Activated CD8-positive, alpha-beta memory T cell treated with anti-CD3 and anti-CD28 coated beads for 1 hour (primary cell): Measurements from ENCODE around the gene FOXS1.
"Not testable (repeated sequence)": the region's sequence is repeated elsewhere in the genome, so short reads cannot be mapped to it uniquely, and the experiment has no call there.

Source experiments
- DNase-seq, 2 donors: peaks; one replicate each; pipeline ENCODE4 v3.0.0-alpha.2; 2020; ENCODE audit warnings: low read depth in 1 of 2; ENCODE audit errors: extremely low read depth in 1 of 2

Gene FOXS1

DNA sequence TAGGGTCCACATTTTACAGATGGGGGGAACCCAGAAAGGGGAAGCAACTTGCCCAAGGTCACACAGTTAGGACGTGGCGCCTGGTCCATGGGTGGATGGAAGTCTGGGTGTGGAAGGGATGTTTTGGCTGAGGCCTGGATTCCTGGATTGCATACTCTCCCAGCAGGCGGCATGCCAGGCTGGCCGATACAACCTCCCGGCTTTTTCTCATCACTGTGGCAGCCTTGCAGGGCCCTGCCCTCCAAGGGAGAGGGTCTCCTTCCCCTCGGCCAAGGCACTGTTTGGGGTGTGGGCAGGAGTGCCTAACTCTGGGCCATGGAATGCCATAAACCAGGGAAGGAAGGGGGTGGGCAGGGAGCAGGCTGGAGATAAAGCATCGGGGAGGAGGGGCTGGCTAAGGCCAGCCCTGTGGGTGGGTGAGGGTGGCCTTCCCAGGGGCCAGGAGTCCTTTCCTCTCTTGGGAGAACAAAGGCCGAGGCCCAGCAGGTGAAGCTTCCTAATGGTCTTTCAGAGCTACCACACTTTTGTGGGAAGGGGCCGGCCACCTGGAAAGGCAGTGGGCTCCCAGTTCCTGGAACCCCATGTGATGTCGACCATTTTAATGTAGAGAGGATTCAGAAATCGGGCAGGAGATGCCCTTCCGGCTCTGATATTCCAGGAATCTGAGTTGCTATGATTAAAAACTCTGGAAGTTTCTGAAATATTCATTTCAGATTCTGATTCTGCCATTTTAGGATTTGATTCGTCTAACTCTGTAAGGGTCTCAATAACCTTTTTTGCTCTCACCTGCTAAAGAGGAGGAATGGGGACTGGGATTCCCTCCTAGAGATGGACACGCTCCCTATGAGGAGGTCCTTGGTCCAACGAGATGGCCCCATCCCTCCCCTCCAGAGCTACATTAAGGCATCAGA lies 4.2 kb downstream of the FOXS1 start:
- DNase-seq, result no peak

DNA sequence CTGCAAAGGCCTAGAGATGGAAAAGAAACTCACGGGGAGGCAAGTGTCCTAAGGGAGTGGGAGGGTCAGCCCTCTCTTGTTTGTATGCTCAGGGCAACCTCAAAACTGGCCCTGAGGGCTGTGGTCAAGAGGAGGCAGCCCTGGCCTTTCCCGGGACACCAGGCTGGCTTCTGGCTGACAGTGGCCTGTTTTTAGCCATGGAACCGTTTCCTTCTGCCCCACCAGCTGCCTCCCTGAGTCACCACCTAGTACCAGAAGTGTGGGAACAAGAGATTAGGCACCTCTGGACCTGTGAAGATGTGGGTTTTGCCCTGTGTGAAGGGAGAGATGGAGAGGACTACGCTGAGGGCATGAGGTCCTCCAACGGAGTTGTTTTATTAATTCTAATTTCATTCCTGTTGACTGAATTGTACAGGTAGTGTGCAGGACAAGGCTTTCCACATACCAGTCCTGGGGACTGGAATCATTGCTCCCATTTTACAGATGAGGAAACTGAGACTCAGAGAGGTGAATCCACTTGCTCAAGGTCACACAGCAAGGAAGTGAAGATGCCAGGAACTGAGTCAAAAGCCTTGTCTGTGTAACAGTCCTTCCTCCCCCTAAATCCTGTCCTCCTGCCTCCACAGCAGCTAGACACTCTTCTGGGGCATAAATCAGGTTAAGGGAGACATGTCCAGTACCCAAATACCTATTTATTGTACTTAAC lies 5.5 kb downstream of the FOXS1 start:
- DNase-seq, result no peak

DNA sequence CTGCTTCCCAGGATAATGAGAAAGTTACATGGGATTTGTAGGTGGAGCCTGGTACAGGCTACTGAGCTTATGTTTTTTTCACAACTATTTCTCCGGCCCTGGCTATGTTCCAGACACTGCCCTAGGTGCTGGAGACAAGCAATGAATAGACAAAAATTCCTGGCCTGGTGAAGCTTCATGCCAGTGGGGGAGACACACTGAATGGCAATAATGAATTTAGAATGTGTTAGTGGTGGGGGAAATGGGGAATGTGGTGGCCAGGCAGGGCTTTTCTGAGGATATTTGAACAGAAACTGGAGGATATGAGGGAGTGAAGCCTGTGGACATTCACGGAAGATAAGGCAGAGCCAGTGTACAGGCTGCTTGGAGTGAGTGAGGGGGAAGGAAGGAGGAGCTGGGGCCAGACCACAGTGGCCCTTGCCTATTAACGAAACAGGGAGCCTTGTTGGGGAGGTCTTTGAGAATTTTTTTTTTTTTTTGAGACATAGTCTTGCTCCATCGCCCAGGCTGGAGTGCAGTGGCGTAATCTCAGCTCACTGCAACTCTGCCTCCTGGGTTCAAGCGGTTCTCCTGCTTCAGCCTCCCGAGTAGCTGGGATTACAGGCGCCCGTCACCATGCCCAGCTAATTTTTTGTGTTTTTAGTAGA lies 6.6 kb downstream of the FOXS1 start:
- DNase-seq, result no peak

DNA sequence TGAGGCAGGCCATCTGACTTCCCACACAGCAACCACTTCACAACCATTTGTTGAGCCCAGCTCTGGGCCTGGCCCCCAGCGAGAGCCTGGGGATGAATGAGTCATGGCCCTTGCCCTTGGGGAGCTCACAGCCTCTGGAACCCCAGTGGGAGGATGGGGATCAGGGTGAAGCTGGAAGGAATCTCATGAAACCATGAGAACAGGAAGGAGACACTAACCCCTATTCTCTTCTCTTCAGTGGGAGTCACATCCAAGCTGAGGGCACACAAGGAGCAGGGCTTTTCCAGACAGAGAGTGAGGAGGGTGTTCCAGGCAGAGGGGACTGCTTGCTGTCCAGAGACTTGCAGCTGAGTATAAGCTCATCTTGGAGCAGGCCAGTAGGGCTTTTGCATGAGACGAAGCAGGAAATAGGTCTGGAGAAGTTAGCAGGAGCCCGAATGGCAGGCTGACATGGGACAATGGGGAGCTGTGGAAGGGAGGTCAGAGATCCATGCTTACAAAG lies 7.5 kb downstream of the FOXS1 start:
- no peak for DNase-seq

DNA sequence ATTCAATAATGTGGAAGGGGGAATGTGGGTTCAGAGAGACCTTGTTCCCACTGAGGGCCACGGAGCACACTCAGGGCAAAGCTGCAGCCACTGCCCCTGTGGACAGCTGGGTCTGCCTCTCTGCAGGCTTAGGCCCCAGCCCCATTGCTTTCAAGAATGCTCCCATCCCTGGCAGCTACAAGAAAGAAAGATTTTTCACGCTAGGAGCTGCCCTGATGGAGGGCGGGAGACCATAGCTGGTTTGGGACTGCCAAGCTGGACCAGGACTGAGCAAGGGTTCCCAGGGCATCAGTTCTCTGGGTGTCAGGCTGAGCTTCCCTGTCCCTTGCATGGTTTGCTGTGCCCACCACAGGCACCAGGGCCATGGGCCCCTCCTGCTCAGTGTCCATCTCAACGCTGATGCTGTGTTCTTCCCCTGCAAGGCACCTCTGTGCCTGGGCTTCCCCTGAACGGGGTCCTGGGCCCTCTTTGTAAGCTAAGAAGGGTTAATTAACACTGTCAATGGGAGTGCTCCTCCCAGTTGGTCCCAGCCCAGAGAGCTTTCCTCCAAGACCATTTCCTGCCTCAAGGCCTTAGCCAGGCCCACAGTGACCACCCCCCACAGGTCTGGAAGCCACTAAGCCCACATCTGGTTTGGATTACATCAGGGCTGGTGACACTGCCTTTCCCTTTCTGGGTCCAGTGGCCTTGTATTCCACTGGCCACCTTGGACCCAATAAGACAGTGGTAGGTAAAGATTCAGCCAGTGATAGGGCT lies 8.4 kb downstream of the FOXS1 start:
- no peak for DNase-seq

DNA sequence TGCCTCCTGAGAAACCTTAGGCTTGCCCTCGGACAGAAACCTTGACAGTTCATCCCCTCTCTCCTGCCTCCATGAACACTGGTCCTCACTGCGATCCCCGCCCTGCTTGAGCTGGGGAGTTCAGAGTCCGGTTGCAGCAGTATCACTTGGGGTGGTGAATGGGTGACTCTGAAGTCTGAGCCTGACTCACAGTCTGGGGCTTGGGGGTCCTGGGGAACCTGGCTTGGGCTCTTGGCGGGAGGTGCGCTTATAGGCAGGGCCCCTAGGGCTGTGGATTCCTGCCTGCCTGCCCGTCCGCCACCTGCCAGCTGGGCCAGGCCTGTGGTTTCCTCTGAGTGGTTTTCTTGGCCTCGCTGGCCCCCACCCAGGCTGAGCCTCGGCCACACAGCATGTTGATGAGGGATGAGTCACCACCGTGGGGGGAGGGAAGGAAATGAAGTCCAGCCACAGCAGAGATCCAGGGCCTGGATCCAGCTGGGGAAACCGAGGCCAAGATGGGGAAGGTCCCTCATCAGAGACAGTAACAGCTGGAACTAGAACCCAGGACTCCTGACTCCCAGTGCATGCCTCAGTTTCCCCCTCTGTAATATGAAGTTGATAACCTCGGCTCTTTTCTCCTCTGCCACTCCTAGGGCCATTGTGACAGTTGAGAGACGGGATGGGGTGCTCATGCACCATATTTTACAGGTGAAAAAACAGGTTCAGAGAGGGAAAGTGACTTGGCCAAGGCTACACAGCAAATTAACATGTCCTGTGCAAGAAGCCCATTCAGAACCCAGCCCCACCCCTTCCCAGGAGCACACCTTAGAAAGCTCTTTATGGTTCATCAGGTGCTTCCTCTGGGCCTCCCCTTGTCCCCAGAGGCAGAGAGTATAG lies 9.2 kb downstream of the FOXS1 start:
- no peak for DNase-seq

DNA sequence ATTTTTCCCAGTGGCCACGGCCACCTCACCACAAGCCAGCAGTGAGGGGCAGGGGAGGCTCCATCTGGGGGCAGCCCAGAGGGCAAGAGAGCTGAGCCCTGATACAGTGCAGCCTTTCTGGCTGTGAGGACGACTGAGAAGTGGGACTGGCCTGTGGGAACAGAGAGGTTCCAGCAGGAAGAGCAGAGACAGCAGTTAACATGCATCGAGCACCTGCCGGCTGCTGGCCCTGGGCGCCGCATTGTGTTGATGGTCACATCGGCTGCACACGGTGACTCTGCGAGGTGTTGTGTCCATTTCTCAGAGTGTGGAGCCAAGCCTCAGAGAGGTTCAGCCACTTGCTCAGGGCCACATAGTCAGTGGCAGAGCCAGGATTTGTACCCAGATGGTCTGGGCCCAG lies 9.8 kb downstream of the FOXS1 start:
- no peak for DNase-seq

DNA sequence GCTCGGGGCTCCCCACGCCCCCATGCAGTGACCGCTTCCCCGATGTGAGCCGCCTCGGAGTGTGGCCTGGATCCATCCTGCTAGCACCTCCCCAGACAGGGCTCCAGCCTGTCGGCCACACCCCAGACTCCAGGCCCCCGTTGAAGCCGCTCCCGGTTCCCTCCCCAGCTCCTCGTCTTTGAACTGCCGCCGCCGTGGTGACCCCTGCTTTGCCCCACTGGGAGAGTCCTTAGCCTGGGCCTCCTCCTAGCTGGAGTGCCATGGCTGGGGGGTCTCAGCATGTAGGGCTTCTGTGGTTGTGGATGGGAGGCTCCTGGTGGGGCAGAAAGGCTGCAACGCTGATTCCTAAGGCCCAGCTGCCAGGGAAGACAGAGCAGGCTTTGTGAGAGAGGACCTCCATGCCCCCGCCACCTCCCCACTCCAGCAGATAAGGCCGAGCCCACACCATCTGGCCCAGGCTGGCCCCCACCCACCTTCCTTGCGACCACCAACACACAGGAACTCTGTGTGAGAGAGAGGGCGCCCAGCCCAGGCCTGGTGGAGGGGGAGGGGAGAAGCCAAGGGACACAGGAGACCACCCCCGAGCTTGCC lies 11.4 kb downstream of the FOXS1 start:
- DNase-seq, result no peak

DNA sequence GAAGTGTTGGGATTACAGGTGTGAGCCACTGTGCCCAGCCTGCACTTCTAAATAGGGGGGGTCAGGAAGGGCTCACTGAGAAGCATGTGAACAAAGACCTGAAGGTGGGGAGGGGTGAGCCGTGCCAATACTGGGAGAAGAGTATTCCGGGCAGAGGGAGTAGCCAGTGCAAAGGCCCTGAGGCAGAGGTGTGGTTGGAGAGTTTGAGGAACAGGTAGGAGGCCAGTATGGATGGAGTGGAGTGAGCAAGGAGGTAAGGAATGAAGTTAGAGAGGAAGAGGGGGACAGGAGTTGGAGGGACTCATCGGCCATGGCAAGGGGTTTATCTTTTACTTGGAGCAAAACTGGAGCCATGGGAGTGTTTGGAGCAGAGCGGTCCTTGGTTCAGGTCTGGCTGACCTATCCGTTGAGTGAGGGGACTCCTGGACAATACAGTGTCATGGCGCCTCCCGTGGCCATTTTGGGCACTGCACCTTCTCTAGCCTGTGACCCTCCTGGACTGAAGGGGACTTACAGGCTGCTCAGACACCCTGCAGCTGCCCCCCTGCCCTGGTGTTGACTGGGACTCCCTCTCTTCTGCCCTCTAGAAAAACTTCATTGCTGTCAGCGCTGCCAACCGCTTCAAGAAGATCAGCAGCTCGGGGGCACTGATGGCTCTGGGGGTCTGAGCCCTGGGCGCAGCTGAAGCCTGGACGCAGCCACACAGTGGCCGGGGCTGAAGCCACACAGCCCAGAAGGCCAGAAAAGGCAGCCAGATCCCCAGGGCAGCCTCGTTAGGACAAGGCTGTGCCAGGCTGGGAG lies 12.1 kb downstream of the FOXS1 start:
- DNase-seq, result peak in 1 of 2 donors; percentile 47

DNA sequence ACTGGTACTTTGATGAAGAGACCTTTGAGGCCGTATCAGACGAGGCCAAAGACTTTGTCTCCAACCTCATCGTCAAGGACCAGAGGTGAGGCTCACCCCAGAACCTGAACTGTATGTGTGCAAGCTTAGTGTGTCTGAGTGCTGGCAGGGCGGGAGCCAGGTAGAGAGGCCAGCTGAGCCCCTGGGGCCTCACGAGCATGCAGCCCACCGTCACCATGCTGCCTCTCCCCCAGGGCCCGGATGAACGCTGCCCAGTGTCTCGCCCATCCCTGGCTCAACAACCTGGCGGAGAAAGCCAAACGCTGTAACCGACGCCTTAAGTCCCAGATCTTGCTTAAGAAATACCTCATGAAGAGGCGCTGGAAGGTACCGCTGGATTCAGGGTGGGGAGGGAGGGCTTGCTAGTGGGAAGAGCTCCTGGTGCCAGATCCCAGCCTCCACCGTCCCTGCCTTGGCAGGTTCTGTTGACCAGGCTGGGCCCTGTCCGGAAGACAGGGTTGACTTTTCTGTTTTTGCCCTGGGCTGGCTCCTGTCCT lies 13.6 kb downstream of the FOXS1 start:
- DNase-seq, result no peak

DNA sequence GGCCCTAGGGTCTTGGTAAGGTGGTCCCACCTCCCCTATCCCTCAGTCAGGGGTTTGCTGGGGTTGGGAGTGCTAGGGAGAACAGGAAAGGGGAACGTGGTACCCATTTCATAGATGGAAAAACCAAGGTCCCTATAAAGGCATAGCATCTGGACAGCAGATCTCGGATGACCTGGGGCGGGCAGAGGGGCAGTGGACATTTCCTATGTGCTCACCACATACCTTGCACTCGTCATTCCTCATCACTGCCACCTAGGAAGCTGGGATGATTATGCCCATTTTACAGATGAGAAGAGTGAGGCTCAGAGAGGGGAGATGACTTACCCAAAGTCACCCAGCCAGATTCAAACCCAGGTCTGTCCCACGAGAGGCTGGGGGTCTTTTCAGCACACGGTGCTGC lies 14.2 kb downstream of the FOXS1 start:
- DNase-seq, result no peak

DNA sequence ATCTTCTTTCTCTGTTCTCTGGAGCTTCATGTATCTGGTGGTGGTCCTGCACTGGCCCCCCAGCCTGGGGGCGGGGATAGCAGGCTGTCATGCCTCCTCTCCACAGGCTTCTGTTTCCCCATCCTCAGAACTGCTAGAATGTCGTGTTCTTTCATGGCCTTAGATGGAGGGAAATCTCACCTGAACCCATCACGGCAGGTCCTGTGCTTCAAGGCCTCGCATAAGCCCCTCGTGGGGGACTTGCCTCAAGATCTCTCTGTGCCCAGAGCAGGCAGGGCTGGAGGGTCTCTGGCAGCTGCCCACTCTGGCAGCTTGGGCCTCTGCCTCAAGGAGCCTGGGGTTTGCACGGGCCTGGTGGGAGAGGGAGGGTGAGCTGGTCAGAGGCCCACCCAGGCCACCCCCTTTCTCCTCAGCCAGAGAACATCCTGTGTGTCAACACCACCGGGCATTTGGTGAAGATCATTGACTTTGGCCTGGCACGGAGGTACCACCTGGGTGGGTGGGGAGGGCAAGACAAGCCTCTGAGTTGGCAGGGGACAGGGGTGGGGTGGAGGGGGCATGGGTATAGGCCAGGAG lies 14.9 kb downstream of the FOXS1 start:
- DNase-seq, result no peak

DNA sequence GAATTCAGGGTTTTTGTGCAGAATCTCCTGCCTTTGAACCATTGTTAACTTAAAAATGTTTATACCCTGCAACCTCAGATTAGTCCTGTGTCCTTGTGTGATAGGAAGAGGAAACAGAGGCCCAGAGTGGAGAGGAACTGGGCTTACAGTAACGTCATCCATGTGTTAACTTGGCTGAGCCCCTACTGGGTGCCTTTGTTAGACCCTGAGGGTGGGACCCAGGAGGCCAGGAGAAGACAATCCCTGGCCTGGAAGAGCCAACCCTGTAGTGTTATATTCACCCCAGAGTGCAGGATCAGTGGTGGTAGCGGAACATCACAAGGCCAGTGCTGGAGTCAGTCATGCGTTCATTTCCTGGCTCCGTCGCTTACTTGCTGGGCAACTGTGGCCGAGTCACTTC lies 15.7 kb downstream of the FOXS1 start:
- DNase-seq, result no peak

DNA sequence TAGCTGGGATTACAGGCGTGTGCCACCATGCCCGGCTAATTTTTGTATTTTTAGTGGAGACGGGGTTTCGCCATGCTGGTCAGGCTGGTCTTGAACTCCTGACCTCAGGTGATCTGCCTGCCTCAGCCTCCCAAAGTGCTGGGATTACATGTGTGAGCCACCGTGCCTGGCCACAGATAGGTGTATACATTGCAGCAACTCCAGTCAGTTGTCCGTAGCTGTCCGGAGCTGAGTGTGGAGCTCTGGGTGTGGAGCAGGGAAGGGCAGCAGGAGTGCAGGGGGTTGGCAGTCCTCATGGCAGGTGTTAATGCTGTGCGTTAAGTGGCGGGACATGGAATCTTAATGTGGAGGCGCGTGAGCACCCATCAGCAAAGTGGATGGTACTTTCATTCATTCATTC lies 17.4 kb downstream of the FOXS1 start:
- not testable (repeated sequence) for DNase-seq

DNA sequence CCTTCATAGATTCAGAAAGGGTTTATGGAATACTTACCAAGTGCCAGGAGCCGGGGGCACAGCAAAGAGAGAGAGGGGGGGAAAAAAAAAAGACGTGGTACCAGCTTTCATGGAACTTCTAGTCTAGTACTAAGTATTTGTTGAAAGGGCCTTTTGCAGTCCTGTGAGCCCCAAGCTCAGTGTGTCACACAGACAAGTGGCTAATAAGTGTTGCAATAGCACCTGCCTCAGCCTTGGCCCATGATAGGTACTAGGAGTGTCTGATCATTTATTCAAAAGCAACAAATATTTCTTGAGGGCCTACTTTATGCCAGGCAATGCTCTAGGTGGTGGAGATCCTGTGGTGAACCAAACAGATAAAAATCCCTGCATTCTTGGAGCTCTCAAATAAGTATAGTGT lies 18.3 kb downstream of the FOXS1 start:
- no peak for DNase-seq

DNA sequence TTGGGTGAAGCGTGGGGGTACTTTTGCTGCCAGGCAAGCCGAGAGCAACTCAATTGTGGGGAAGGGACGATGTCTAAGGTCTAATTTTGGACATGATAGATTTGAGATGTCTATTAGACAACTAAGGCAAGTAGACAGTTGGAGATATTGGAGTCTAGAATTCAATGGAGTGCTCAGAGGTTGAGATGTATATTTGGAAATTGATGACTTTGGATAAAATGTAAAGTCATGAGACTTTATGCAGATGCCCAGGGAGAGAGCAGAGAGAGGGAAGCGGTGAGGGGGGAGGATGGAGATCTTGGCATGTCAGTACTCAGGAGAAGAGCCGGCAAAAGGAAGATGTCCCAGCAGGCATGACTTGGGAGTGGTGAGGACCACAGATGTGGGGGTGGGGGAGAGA lies 19.3 kb downstream of the FOXS1 start:
- DNase-seq, result no peak

DNA sequence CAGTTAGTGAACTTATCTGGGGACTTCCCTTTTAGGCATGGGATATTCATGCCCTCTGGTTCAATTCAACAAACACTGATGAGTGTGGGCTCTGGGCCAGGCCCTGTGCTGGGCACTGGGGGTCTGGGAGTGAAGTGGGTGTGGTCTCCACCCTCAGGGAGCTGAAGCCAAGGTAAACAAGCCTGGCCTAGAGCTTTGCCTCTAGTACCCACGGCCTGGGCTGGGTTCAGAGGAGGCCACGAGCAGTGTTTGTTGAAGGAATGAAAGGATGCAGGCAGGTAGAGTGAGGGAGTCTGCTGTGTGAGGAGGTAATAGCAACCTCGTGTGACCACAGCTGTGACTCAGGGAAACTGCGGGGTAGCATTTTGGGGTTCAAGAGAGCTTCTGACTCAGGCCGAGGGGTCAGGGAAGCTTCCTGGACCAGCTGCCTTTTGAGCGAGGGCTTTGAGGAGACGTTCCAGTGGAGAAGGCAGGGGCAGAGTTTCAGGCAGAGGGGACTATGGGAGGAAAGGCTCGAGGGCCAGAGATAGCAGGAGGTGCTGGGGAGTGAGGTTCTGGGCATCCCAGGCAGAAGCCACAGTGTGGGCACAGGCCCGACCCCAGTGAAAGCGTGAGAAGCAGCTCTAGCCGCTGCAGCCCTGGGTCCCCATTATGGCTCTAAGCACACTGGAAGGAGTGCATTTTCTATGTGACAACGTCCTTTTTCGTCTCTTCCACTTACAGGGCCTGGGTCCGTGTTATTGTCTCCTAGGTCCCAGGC lies 20.7 kb downstream of the FOXS1 start:
- no peak for DNase-seq
